Measurements from ENCODE around the gene NFE2L2.
A peak's percentile ranks its signal among the peaks of the same experiment; 100 is the strongest.
"Not testable (repeated sequence)": the region's sequence is repeated elsewhere in the genome, so short reads cannot be mapped to it uniquely, and the experiment has no call there.

The NFE2L2 gene

DNA sequence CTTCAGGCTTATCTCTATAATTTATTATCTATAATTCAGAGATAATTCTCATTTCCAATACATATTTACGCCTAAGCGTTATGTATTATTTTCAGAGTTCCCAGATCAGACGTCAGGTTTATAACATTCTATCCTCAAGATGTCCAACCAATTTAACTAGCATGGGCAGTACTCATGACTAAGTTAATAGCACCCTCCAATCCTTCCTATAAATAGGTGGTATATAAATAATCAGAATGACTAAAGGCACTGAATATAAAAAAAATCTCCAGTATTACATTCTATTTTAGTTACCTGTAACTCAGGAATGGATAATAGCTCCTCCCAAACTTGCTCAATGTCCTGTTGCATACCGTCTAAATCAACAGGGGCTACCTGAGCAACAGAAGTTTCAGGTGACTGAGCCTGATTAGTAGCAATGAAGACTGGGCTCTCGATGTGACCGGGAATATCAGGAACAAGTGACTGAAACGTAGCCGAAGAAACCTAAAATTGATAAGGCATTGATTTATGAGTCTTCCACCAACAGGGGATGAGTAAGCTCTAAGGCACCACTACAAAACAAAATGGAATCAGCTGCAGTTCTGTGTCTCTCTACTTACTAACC, 32.3 kb downstream of the NFE2L2 start:
- DNase-seq, result no peak

DNA sequence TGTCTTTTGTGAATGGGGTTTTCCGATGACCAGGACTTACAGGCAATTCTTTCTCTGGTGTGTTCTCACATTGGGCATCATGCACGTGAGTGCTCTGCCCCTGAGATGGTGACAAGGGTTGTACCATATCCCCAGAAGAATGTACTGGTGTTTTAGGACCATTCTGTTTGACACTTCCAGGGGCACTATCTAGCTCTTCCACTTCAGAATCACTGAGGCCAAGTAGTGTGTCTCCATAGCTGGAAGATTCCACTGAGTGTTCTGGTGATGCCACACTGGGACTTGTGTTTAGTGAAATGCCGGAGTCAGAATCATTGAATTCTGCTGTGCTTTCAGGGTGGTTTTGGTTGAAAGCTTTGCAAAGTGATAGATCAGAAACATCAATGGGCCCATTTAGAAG, 33.3 kb downstream of the NFE2L2 start:
- DNase-seq, result no peak

DNA sequence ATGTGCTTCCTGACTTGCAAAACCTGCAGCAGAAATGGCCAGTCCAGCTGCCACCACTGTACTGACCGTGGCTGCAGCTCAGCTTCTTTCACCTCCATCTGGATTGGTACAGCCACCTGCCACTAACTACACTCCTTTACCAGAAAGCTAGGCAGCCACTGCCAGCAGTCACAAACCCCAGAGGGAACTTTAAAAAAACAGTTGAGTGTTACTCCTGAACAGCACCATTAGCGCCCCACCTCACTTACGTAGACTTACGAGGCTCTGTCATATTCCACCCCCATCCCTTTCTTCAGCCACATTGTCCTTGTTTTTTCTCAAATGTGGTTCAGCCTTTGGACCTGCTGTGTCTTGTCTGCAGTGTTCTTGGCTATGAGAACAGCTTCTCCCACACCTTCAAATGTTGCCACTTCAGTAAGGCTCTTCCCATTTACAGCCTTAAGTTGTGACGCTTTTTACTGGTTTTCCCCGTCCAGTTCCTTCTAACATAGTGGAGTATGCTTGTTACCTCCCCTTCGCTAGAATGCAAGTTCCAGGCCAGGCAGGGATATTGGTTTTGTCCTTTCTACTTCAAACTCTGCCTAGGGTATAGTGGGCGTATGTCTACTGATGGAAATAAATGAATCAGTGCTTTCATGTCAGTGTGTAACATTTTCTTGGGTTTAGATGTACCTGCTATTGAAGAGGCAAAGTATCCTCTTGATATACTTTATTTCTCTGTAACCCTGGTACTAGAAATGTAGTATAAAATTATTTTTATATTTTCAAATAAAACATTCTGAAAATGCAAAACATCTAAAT, 34.9 kb downstream of the NFE2L2 start:
- DNase-seq, result no peak

DNA sequence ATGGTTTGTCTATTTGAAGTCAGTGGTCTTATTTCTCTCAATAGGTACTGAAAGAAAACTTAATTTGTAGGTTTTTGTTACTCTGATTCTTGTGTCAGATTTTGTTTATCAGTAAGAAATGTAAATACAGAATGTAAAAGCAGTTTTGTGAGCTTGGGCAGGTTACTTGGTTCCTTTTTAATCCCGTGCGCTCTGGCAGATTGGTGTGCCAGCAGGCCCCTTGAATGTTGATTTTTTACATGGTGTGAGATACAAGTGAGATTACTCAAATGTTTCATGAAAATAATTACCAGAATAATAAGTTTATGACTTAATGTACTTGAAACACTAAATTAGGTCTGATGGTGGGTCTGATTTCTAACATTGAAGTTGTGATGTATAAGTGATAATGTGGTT, 38.6 kb downstream of the NFE2L2 start:
- DNase-seq, result no peak

DNA sequence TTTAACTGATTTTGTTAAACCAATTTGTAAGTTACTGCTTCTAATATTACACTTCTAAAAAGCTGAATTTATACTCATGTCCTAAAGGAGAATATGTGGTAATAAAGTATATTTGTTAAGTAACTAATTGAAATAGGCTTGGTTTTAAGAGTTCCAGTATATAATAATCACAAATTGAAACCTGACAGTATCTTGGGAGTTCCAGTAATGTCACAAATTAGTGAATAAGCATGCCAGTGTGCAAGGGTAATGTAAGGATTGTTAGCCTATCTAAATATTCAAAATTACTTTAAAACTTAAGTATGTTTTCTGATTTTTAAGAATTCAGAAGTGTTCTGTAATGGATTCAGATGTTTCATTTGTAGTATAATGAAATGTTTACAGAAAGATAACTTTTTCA, 41.1 kb downstream of the NFE2L2 start:
- not testable (repeated sequence) for DNase-seq

DNA sequence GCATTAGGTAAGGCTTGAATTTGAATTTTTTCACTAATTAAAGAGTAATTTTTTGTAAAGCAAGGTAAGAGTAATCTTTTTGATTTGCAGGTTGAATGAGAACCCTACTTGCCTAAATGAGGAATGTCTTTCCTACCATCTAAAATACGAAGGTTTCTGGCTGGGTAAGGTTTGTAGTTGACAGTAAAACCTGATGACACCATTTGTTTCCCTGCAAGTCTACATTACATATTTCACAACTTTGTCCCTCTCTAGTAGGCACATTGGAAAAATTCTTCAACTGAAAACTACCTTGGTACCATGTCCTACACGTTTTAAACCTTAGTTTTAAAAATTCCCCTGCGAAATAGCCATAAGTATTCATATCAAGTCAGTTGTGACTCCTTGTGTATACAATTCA, 42.6 kb downstream of the NFE2L2 start:
- no peak for DNase-seq

DNA sequence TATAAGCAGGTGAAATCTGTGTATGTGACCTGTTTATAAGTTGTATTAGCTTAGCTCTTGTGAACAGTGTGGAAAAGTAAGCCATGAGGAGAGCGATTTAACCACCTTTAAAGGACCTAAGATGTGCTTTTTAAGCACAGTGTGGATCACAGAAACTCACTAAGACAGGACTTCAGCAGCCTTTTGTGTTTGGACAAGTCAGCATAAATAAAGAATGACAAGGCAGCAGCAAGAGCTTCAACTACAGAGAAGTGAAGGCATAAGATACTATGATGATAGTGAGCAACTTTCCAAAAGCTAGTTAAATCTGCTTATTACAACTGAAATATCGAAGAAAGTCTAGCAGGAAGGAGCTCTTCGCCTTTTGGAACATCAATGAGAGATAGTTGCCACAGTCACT, 43.0 kb downstream of the NFE2L2 start:
- DNase-seq, result no peak

DNA sequence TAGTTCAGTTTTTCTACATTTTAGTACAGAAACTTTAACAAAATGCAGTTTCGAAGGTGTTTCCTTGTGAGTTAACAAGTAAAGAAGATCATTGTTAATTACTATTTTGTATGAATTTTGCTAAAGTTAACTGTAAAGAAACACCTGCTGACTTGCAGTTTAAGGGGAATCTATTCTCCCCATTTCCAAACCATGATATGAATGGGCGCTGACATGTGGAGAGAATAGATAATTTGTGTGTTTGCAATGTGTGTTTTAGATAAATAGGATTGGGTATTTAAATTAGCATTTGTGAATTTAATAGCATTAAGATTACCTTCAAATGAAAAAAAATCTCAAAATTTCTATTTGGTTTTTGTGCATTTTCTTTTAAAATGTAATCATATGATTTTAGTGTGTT, 44.7 kb downstream of the NFE2L2 start:
- not testable (repeated sequence) for DNase-seq

DNA sequence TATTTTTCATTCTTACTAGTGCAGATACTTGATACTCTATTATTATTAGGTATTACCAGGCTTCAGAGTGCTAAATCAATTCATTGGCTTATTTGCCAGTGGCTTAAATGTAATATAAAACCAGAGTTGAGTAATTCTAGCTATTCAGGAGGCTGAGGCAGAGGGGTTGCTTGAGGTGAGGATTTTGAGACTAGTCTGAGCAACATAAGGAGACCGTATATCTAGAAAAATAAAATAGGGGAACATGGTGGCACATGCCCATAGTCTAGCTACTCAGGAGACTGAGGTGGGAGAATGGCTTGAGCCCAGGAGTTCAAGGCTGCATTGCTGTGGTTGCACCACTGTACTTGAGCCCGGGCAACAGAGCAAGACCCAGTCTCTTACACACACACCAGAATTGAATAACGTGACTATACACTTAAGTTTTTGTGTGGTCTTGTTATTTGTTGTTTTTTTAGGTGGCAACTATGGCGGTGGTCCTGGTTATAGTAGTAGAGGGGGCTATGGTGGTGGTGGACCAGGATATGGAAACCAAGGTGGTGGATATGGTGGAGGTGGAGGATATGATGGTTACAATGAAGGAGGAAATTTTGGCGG, 47.2 kb downstream of the NFE2L2 start:
- DNase-seq, result no peak

DNA sequence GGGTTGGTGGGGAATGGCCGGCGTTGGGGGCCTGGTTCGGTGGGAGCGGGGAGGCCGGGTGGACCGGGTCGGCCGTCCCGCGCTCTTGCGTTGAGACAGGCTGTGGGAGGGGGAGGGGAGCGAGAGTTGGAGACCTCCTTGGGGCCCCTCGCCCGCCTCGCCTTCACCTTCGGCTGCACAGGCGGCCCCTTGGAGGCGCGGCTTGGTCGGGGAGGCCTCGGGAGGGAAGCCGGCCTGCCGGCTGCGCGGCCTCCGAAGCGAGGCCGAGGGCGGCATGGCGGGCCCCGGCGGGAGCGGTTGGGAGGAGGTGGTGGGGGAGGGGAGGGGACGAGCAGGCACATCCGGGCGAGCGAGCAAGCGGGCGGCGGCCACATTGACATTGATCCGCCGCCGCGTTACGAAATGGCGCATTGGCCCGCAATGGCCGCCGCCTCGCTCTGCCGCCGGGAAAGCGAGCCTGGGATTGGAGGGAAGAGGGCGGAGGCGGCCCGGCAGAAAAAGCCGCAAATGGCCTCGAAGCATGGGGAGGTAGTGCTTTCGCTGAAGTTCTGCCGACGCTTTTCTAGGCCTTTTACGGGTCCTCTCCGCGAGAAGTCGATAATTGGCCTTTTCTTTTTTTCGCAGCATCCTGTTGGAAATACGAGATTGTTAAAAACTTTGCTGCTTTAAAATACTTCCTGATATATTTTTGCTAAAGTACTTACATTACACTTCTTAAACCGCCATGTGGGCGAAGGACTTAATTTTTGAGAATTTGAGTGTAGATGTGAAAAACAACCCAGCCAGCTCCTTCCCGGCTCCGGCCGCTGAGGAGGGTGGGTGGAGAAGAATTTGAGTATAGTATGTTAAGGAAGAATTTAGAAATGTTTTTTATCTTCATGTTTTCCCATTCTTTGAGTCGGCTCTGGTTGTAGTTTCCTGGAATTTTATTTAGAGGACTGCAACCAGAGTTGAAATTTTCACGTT, 51.4 kb downstream of the NFE2L2 start:
- DNase-seq, result peak; percentile 96

DNA sequence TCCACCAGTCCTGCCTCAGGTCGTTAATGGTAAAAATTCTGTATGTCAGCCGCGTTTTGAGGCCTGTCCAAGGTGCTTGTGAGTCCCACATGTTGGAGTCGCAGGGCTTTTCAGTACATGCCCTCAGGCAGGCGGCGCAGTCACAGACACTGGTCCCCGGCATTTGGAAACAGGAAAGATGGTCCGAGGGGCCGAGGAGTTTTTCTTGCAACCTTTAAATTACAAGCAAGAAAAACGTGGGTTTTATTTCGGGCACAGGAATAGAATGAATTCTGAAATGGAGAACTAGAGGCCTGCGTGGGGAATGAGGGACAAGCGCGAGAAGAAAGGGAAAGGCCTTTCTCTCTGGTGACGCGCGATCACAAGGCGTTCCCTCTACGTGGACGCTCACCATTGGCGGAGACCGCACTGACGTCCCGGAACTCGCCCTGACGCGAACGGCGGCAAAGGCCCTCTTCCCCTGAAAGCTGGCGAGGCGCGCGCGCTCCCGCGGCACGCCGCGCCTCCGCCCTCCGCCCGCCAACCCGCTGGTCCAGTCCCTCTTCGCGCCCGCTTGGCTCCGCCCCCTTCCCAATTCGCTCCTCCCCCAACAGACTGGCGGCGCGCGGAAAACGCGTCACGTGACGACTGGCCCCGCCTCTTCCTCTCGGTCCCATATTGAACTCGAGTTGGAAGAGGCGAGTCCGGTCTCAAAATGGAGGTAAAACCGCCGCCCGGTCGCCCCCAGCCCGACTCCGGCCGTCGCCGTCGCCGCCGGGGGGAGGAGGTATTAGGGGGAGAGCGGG, 52.2 kb downstream of the NFE2L2 start, which contains the start of gene HNRNPA3:
Gene HNRNPA3, plus strand, starts transcription at position 689 of the 785 bp plus-strand sequence. Its CDS starts 6 bp downstream, at position 695.
- peak; percentile 99 for DNase-seq

DNA sequence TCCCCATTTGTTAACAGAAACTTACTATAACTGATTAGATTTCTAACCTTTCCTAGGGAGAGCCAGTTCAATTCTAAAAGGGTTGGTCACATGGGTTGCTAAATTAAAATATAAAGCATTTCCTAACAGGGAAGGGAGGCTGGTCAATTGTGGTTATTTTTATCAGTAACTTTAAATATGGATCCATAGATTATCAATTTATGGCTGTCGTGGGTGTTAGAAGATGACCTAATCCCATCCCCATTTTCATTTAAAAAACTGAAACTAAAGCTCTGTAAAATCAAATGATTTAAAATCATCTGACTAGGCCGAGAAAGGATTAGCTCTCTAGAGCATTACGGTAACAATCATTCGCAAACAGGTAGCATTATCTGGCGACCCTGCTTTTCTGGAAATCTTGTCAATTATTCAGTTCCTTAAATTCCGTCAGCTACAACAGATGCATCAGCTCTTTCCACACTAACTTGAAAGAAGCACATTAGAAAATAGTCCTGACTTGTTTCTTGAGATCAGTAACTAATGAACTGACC, 52.9 kb downstream of the NFE2L2 start:
- DNase-seq, result peak; percentile 57

DNA sequence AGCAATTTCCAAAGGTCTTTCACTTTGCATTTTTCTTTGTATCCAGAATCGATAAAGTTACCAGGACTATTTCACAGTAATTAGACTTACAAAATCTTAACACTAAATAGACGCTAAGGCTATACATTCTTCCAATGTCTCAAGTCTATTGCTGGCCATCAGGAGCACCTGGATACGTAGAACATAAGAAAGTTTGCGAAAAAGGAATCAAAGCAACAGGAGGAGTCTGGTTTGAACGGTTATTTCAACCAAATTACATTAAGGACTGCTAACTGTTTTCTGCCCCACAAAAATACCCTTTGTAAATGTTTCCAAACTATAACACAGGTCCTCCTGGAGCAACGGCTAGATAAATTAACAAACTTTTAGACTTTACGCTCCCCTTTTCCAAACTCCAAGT, 53.4 kb downstream of the NFE2L2 start:
- DNase-seq, result no peak

DNA sequence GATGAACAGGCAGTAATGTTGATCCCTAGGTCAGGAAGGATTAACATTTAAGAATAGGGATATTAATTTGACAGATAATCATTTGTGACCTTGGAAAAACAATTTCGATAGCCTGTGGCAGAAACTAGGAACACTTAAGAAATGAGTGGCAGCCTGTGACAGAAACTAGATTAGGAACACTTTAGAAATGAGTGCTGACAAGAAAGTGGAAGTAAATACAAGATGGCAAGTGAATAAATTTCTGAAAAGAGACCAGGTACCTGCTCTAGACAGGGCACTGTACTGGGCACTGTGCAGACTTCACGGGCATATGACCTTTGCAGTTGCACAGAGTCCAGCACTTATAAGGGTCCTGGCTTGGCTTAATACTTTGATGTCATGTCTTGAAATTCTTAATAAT, 57.4 kb downstream of the NFE2L2 start:
- DNase-seq, result no peak

DNA sequence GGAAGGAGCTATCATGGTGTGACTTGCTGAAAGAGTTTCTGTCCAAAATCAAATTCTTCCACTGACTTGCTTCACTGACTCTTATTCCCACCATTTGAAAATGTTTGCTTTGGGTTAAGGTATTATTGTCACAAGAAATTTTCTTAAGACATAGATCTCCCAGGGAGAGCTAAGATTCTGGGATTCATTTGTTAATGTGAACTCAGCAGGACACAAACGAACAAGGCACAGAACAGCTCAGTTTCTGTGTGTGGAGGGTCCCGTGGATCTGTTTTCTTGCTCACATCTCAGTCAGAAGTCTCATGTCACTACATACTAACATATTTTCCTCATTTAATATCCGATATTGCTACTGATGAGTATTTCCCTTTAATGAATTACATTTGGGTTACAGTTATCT, 60.1 kb downstream of the NFE2L2 start:
- no peak for DNase-seq

DNA sequence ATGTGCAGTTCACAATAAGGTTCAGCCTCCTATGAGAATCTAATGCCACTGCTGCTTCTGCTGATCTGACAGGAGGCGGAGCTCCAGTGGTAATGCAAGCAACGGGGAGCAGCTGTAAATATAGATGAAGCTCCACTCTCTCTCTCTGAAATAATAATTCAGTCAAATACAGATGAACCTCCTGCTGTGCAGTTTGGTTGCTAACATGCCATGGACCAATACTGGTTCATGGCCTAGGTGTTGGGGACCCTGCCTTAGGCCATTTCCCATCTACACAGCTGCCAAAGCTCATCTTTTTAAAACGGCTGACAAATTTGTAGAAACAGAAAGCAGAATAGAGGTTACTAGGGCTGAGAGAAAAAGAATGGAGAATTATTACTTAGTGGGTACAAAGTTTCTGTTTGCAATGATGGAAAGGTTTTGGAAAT, 62.6 kb downstream of the NFE2L2 start:
- no peak for DNase-seq

DNA sequence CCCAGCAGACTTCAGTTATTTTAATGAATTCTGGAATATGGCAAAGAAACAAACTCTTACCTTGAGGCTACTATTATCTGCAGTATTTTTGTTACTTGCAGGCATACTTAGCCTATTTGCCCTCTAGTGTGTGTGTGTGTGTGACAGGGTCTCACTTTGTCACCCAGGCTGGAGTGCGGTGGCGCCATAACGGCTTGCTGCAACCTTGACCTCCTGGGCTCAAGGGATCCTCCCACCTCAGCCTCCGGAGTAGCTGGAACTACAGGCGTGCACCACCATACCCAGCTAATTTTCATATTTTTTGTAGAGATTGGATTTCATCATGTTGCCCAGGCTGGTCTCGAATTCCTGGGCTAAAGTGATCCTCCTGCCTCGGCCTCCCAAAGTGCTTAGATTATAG, 64.1 kb downstream of the NFE2L2 start:
- DNase-seq, result not testable (repeated sequence)

DNA sequence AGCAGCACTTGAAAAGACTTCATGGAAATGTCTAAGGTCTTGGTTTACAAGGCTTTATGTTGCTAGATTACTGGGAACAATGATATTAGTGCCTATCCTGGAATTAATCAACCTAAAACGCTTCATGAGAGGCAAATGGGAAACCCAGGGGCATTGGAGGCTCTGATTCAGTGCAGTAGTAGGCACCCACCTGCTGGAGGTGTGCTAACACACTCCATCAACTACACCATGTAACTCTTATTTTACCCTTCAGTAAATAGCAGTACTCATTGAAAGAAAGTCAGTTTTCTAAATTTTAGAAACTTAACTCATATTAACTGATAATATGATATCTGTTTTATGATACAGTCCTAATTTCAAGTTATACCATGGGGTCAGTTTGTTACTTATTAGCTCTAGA, 69.3 kb downstream of the NFE2L2 start:
- DNase-seq, result no peak

DNA sequence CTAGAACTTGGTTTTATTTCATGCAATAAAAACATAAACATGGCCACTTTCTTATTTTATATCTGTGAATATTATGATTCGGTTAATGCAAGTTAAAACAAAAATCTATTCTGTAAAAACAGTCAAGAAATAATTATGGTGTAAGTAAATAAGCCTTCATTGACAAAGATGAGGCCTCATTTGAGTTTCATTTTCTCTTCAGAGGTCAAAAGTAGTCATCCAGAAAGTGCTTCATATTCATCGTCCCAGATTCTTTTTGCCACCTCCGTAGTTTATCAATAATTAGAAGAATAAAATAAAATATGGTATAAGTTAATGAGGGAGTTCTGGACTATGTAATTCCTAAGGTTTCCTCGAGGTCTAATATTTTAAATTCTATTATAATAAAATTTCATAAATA, 71.3 kb downstream of the NFE2L2 start:
- DNase-seq, result peak; percentile 19

DNA sequence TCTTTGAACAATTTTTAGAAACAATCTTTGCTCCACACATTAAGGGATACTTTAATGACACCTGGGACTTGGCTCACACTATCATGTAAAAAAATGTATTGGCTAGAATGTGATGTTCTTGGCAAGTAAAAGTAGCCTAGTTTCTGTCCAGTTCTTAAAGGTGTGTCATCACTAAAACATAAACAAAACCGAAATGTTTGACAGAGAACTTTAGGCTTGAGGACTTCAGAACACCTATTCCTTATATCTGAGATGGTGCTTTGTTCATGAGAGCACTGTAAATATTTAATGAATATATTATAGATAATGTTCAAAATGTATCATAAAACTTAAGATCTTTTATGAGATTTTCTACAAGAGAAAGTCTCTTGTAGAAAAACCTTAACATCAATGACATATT, 71.7 kb downstream of the NFE2L2 start:
- no peak for DNase-seq

DNA sequence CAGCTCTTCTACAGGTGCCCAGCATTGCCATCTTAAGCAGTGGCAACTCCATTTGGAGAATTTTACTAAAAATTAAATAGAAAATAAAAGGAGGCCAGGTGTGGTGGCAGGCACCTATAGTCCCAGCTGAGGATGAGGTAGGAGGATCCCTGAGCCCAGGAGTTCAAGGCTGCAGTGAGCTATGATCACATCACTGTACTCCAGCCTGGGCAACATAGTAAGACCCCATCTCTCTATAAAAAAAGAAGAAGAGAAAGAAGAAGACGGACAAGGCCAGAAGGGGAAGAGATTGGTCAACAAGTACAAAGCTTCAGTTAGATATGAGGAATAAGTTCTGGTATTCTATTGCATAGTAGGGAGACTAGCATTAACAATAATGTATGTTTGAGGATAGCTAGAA, 73.6 kb downstream of the NFE2L2 start:
- DNase-seq, result peak; percentile 21
